NCI-H2227 (cell line): Measurements from ENCODE around the gene UBE2U.

Experiments
- DNase-seq: peaks from one replicate; lab custom pipeline; 2025; ENCODE audit not compliant: unreplicated experiment; lab: John Stamatoyannopoulos, UW

The UBE2U gene, protein sequence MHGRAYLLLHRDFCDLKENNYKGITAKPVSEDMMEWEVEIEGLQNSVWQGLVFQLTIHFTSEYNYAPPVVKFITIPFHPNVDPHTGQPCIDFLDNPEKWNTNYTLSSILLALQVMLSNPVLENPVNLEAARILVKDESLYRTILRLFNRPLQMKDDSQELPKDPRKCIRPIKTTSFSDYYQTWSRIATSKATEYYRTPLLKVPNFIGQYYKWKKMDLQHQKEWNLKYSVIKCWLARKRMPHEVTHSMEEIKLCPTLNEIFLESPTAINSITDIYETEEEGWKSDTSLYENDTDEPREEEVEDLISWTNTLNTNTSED

DNA sequence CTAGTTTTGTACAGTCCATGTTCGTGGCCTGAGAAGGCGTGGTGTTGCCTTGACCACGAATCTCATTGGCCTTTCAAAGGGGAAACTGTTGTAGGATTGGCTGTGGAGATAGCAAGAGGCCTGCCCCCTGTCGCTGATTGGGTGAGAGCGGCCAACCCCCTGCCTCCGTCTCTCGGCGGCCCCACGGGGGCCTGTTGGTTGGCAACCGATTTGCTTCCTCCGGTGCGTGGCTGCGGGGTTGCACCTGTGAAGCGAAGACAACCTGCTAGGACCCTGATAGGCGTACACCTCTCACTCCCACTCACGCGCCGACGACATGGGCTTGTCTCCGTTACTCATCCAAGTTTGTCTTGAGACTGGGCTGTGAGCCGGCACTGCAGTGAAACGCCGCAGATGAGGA, at the start of gene UBE2U:
TSS of gene UBE2U (plus strand) at position 204 of the 400 bp plus-strand sequence. CDS start 428 bp downstream, outside the sequence.
- DNase-seq, result no peak

DNA sequence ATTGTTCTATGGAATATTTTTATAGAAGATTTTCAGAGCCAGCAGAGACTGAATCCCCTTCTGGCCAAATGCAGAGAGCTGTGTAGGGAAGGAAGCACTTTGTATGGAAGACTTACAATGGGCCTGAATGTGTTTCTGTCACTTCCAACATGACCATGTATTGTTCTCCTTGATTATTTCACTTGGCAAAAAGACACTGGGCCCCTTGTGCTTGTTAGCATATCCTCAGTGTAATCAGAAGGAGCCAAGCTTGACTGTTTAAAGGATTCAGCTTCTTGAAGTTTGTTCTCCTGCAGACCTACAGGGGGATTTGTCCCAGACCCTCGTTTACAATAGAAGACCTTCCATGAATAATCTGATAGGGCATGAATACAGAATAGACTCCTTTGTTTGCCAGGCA, 48.1 kb upstream of the UBE2U start:
- DNase-seq, result no peak

DNA sequence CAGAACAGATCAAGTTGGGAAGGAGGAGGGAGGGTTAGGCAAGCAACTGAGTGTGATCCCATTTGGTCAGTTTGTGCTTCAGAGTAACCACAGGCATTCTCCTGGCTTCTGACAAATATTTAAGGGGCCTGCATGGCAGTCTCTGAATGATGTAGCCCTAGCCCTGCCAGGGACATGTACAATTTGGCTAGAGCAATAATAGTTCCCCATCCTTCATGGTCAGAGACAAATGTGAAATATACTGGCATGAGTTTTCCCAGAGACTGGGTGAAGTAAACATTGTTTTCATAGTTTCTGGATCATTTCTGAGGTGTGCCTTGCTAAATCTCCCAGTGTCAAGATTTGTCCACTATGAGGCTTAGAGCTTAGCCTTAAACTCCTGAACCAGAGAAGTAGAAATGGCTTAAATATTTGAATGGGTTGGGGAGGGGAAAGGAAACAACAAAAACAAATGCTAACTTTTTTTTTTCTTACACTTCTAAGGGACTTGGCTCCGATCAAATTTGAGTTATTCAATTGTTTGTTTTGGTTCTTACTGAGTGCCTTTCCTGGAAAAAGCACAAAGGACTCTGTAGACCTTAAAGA, 42.0 kb upstream of the UBE2U start:
- DNase-seq, result no peak

DNA sequence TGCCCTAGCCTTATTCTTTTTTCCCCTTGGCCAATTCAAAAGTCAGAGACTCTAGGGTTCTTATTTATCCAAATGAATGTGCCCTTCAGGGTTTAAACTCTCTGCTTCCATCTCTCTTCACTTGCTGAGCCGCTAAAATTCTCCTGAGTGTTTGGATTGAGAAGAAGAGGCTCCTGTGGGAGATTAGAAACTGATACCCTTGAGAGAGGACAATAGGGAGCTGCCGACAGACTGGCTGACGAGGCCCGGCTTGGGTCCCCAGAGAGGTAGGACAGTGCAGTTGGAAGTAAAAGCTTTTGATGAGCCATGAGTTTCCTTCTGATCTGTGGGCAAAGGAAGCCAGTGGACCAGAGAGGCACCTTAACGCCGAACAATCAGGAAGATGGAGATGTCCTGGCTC, 41.3 kb upstream of the UBE2U start:
- DNase-seq, result no peak

DNA sequence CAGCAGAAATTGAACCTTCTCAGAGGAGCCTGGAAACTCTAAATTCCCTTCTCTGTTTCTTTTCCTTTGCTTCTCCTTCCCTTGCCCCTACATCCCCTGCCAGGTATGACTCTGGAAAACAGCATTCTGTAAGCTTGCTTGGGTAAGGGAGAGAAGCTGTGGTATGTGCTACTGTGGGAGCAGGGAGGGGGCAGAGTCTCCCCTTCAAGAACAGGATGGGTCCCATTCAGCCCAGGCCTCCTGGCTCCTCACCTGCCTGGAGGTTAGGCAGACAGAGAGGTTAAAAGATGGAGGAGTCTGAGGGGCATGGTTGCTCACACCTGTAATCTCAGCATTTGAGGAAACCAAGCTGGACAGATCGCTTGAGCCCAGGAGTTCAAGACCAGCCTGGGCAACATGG, 40.6 kb upstream of the UBE2U start:
- no peak for DNase-seq

DNA sequence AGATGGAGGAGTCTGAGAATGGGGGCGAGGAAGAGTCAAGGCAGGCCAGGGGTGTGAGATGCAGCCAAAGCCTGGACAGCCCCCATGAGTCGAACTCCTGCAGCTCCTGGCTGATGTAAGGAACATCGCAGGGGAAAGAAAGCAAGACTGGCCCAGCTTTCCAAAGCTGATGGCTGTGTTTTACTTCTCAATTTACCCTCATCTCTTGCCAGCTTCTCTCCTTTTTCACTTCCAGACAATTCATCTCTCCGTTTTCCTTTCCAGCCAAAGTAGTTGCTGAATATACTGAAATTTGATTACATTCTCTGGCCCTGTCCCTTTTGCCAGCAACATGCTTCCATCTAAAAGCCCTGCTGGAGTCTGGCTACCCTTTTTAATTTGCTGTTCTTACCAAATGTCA, 40.0 kb upstream of the UBE2U start:
- no peak for DNase-seq

DNA sequence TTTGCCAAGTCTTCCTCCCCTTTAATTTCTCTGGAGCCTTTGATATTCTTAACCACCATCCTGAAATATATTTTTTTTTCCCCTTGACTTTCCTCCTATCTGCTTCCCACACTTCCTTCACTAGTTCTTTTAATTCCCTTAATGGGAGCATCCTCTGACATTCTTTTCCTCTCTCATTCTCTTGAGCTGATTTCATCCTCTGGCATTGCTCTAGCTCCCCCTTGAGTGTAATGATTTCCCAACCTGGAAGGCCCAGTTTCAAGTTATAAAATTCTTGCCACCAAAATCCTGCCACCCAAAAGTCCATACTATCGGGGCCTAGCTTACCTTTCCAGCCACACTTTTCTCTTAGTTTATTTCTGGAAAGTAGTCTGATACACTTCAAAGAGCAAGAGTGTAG, 39.5 kb upstream of the UBE2U start:
- DNase-seq, result no peak

DNA sequence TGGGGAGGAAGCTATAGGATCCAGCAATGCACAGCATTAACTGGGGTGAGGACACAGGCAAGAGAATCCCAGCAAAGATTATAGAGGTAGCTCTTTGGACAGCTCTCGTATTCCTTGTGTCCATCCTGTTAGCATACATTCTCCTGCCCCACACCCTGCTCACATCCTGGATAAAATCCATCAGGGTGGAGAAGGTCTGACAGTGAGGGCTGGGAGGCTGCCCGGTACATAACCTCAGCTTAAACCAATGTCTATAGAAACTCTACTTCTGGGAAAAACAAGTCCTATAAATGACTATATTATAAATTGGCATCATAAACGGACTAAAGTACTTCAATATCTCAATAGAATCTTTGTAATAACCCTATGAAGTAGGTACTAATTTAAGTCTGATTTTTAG, 36.8 kb upstream of the UBE2U start:
- no peak for DNase-seq

DNA sequence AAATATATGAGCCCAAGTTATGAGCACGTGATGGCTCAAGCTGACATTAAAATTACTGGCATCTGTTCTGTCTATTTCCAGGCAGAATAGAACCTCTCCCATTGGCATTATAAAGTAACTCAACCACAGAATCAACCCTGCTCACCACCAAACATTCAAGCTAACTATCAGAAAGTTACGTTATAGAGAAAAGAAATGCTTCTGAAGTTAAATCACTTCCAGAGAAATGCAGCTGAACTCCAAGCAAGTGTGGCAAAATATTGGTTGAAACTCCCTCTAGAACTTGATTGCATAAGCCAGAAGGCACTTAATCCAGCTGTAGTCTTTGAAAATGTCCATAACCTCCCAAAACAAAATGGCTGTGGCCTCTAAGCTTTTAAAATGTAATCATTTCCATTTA, 36.2 kb upstream of the UBE2U start:
- no peak for DNase-seq

DNA sequence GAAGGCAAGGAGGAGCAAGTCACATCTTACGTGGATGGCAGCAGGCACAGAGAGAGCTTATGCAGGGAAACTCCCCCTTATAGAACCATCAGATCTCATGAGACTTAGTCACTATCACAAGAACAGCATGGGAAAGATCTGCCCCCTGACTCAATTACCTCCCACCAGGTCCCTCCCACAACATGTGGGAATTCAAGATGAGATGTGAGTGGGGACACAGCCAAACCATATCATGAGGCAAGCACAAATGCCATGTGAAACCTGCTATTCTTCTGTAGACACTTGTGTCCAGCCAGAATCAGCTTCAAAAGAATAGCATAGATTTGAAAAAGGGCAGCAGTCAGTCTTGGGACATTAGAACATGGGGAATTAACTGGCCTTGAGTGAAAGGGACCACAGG, 32.2 kb upstream of the UBE2U start:
- DNase-seq, result no peak

DNA sequence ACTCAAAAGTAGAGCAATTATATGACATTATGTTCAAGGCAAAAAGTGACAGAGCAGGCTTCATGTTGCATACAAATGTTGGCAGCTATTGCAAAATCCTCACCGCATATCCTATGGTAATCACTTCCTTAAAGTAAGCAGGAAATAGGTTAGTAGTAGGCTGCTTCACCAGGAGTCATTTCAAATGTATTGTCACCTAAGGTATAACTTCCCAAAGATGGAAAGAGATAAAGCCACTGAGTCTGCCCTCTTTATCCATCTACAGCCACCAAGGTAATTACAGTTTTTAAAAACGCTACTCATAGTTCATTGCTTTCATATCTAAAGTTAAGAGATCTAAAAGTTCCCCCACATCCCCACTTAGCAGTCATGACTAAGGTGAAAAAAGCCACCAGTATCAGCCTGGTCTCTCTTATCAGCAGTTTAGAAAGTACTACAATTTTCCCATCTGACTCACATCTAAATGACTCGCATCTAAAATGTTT, 31.6 kb upstream of the UBE2U start:
- DNase-seq, result no peak

DNA sequence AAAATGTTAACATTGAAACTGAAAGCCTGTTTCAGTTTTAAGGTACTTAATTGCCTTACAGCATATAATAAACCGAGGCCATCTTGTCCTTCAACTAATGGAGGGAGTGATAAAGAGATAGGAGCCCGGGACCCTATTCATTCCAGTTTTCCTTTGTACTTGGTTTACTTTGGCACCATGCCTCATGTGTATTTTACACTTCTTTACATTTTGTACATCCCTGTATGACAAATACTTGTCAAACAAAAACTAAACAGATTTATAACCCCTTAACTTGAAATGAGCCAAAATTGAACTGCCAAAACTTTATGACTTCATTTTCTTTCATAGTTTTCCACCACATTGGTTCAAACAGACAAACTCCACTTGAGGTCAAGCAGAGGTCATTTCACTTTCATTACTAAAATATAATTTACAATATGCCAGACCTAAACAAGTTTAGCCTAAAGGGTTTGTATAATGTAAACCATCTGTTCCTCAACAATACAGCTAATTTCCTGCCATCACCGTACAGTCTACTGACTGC, 30.9 kb upstream of the UBE2U start:
- DNase-seq, result no peak

DNA sequence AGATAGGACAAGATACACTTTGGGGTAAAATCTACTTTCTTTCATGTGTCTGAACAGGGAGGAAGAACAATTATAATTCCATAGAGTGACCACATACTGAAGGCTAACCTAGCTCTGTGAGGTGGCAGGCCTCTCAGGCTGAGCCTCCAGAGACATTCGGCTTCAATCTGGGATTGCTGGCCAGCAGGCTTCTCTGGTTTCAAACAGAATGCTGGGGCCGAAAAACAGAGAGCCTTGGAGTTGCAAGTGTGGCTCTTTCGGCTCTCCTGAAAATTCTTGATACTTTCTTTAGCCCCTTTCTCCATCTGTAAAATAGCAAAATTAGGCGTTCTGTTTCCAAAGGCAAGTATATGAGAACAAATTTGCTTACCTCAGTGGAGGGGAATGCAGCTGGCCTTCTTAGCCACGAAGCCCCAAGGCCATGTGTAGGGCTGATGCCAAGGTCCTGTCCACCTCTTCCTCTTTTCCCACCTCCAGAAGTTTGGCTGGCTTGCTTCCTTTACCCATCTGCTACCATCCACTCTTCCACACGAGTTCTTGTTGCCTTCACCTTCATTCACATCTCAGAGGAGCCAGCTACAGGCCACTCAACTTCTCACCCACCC, 30.0 kb upstream of the UBE2U start:
- DNase-seq, result no peak

DNA sequence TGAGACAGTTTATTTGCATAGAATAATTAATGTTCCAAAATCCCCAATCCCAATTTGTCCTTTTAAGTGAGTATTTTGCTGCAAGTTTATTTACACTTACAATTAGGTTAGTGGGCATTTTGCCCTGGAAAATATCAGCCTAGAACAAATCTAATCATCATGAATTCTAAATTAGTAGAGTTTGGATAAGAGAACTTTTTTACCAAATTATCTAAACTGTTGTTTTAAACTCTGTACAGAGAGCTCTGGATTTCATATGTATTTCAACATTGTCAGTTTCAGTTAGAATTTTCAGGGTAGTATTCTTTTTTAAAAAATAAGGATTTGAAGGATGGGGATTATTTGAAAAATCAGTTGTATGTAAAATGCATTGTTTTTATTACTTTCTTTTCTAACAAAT, 27.8 kb upstream of the UBE2U start:
- no peak for DNase-seq

DNA sequence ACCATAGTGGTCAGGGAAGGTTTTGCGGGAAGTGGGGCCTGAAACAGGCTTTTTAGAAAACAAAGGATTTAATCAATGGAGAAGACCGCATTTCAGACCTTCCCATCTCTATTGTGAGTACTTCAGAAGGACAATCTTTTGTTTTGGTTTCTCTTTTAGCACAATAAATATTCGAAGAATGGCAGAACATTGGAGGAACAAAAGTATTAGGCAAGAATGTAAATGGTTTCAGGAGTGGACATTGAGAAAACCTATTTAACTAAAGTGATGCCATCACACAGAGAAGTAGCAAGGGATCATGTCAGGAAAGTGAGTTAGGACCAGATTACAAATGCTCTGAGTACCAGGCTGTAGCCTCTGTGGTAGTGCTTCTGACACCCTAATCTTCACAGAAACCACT, 26.8 kb upstream of the UBE2U start:
- no peak for DNase-seq

DNA sequence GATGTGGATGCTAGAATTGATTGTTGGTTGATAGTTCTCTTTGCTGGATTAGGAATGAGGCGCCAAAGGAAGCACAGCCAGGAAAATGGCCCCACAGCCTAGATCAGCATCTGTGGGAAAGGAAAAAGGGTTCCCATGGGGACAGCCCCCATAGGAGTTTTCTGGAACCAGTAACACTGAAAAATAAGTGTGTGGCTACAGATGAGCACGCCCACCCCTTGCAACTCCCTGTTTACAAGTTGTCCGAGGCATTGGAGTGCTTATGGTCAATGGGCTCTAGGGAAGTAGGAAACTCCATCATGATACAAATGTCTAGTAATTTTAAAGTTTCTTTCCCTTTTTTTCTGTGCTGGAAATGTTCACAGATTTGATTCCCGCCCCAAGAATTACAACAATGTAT, 23.8 kb upstream of the UBE2U start:
- no peak for DNase-seq

DNA sequence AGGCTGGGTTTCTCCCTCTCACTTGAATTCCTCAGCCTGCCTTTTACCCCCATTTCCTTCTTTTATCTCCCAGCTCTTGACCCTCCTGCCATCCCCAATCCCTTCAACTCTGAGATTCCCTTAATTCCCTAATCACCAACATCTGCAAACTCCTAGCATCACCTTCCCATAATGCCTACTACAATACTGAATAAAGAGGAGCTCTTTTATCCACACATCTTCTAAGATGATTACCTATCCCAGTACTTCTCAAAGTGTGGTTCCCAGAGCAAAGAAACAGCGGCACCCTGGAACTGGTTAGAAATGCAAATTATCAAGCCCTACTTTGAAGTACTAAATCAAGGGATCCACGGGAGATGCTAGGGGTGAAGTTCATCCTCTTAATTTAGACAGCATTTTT, 21.2 kb upstream of the UBE2U start:
- DNase-seq, result no peak

DNA sequence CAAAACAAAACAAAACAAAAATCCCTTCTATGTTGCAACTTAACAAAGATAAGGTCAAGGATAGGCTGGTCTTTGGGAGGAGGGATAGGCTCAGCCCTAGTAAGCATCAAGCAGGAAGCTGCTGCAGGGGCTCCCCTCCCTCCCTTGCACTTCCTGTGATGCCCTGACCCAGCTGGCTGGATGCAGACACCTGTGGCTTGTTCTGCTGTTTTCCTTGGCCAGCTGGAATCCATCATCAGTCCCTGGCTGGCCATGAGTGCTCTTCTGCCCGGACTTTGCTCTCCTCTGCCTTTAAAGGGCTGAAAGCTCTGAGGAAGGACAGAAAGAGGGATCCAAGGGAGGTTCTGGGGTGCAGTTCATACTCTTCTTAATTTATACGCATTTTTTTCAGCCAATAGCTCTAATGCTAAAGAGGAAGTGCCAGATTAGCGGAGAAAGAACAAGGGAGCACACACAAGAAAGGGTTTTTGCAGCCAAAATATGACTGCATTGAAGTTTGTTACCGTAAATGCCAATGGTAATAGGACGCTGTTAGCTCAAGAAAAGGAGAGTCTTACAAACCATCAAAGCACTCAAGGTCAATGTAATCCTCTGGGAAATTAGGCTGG, 19.9 kb upstream of the UBE2U start:
- no peak for DNase-seq

DNA sequence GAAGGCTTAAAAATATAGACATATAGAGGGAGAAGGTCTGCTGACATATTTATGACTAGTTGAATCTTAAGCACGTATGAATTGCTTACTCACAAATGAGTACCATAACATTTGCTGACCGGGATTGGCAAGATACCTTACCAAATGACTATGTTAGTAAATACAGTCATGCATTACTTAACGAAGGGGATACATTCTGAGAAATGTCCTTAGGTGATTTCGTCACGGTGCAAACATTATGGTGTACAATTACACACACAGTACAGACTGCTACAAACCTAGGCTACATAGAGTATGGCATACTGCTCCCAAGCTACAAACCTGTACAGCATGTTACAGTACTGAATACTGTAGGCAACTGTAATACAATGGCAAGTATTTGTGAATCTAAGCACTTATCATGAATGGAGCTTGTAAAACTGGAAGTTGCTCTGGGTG, 19.4 kb upstream of the UBE2U start:
- no peak for DNase-seq

DNA sequence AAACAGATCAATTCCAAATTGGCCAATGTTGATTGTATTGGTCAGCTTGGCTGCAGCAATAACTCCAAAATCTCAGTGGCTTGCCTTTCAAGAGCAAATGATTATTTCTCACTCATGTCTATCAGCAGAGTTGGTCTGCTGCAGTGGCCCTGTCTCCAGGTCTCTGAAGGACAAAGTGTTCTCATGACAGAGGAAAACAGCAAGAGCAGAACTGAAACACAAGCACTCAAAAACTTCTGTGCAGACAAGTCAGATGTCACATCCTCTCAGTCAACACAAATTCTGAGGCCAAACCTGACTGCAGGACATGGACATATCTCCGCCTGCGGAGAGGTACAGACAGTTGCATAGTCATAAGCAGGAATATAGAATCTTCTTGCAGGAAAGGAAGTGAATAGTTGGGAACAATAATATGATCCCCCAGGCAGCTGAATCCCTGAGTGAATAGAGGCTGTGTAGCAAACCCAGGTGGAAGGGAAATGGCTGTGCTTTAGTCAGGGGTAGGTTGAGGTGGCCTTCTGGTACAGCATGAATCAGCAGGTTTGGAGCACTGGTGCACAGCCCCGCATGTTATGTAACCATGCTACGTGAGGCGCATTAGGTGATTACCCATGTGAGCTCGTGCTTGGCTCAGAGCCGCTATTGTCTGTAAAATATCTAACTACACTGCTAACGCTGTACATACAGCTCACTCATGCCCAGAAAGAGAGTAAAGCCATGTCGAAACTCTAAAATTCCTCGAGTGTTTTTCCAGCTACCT, 17.1 kb upstream of the UBE2U start:
- DNase-seq, result no peak

DNA sequence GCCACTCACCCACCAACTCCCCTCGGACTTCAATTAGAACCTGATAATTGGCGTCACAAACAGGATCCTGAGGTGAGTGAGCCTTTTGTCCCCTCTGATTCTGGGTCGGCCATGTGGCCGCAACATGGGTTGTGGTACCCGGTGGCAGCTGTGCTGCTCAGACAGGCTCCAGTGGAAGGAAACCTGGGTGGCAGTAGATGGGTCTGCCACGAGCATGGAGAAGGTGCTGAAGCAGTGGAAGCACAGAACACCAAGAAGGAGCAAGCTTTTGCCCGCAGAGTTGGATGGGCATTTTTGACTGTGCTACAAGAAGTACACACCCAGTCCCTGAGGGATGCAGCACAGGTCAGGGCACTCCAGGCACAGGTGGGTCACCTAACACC, 16.5 kb upstream of the UBE2U start:
- no peak for DNase-seq
